ENCODE data around the gene MRPL21. TPM values are rescaled to one million over a fixed set of nuclear protein-coding genes. Genes with fewer than 3 reads are reported as not detected.
A peak's percentile ranks its signal among the peaks of the same experiment; 100 is the strongest.

Gene MRPL21
- total RNA-seq, 1 experiment from 2014 or later, result 82.3 TPM

DNA sequence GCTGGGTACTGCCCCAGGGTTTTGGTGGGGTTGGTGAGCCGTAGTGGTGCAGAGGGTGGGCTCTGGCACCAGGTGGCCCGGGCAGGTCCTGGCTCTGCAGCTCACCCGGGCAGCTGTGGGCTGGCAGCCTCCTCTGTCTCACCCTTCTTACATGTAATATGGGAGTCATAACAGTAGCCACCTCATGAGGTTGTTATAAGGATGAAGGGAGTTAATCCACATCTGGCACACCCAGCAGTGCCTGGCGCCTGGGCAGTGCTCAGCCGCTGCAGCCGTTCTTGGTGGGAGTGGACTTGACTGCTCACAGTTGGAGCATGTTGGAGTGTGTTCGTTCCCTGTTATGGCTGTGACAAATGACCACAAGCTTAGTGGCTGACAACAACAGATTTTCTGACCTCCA lies 28.7 kb upstream of the MRPL21 start (continued):
- TF ChIP-seq, protein P1, sequence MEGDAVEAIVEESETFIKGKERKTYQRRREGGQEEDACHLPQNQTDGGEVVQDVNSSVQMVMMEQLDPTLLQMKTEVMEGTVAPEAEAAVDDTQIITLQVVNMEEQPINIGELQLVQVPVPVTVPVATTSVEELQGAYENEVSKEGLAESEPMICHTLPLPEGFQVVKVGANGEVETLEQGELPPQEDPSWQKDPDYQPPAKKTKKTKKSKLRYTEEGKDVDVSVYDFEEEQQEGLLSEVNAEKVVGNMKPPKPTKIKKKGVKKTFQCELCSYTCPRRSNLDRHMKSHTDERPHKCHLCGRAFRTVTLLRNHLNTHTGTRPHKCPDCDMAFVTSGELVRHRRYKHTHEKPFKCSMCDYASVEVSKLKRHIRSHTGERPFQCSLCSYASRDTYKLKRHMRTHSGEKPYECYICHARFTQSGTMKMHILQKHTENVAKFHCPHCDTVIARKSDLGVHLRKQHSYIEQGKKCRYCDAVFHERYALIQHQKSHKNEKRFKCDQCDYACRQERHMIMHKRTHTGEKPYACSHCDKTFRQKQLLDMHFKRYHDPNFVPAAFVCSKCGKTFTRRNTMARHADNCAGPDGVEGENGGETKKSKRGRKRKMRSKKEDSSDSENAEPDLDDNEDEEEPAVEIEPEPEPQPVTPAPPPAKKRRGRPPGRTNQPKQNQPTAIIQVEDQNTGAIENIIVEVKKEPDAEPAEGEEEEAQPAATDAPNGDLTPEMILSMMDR (IDR thresholded peaks at IDR 0.05), result no peak
- TF ChIP-seq FOXK1 (CRISPR knock-in tag; IDR thresholded peaks at IDR 0.05) (no peak), ZMAT4 (CRISPR knock-in tag; IDR thresholded peaks at IDR 0.05) (no peak), ZBTB43 (CRISPR knock-in tag; IDR thresholded peaks at IDR 0.05) (no peak), ZNF138 (CRISPR knock-in tag; conservative IDR thresholded peaks at IDR 0.05) (no peak), ZNF317 (CRISPR knock-in tag; IDR thresholded peaks at IDR 0.05; ENCODE audit: borderline replicate concordance, low read depth) (no peak), NR3C1 (CRISPR knock-in tag; conservative IDR thresholded peaks at IDR 0.05; ENCODE audit: low read depth) (no peak)
- TF ChIP-seq, protein P2, sequence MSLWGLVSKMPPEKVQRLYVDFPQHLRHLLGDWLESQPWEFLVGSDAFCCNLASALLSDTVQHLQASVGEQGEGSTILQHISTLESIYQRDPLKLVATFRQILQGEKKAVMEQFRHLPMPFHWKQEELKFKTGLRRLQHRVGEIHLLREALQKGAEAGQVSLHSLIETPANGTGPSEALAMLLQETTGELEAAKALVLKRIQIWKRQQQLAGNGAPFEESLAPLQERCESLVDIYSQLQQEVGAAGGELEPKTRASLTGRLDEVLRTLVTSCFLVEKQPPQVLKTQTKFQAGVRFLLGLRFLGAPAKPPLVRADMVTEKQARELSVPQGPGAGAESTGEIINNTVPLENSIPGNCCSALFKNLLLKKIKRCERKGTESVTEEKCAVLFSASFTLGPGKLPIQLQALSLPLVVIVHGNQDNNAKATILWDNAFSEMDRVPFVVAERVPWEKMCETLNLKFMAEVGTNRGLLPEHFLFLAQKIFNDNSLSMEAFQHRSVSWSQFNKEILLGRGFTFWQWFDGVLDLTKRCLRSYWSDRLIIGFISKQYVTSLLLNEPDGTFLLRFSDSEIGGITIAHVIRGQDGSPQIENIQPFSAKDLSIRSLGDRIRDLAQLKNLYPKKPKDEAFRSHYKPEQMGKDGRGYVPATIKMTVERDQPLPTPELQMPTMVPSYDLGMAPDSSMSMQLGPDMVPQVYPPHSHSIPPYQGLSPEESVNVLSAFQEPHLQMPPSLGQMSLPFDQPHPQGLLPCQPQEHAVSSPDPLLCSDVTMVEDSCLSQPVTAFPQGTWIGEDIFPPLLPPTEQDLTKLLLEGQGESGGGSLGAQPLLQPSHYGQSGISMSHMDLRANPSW (CRISPR knock-in tag; conservative IDR thresholded peaks at IDR 0.05; ENCODE audit: low read depth), result no peak
- TF ChIP-seq, protein P3, sequence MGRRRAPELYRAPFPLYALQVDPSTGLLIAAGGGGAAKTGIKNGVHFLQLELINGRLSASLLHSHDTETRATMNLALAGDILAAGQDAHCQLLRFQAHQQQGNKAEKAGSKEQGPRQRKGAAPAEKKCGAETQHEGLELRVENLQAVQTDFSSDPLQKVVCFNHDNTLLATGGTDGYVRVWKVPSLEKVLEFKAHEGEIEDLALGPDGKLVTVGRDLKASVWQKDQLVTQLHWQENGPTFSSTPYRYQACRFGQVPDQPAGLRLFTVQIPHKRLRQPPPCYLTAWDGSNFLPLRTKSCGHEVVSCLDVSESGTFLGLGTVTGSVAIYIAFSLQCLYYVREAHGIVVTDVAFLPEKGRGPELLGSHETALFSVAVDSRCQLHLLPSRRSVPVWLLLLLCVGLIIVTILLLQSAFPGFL (CRISPR knock-in tag; IDR thresholded peaks at IDR 0.05; ENCODE audit: borderline replicate concordance), result no peak

DNA sequence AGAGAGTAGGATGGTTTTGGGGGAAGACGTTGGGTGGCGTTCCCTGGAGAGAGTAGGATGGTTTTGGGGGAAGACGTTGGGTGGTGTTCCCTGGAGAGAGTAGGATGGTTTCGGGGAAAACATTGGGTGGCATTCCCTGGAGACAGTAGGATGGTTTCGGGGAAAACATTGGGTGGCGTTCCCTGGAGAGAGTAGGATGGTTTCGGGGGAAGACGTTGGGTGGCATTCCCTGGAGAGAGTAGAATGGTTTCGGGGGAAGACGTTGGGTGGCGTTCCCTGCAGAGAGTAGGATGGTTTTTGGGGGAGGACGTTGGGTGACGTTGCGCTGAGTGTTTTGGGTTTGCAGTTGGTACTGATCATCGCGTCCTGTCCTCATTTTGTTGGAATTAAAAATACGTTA lies 28.3 kb upstream of the MRPL21 start:
- ChIA-PET POLR2A (no interaction called here), CTCF (no interaction called here)
- no peaks in the 10 kb centered on the region for H3K4me1 Mint-ChIP-seq
- H3K27me3 Mint-ChIP-seq (ENCODE audit: low read depth), result no peaks in the 10 kb centered on the region
- H3K36me3 Mint-ChIP-seq, result peaks cover 31% of the 10 kb centered on the region
- ATAC-seq, result no peak
- H3K27ac Mint-ChIP-seq, result peak overlapping the region; percentile 4
- H3K9me3 Mint-ChIP-seq, result no peaks in the 10 kb centered on the region
- no peak for DNase-seq (ENCODE audit: low spot score)
- H3K4me3 Mint-ChIP-seq, result no peak overlapping the region
- TF ChIP-seq ZNF416 (CRISPR knock-in tag; IDR thresholded peaks at IDR 0.05), result no peak
- TF ChIP-seq, protein P4, sequence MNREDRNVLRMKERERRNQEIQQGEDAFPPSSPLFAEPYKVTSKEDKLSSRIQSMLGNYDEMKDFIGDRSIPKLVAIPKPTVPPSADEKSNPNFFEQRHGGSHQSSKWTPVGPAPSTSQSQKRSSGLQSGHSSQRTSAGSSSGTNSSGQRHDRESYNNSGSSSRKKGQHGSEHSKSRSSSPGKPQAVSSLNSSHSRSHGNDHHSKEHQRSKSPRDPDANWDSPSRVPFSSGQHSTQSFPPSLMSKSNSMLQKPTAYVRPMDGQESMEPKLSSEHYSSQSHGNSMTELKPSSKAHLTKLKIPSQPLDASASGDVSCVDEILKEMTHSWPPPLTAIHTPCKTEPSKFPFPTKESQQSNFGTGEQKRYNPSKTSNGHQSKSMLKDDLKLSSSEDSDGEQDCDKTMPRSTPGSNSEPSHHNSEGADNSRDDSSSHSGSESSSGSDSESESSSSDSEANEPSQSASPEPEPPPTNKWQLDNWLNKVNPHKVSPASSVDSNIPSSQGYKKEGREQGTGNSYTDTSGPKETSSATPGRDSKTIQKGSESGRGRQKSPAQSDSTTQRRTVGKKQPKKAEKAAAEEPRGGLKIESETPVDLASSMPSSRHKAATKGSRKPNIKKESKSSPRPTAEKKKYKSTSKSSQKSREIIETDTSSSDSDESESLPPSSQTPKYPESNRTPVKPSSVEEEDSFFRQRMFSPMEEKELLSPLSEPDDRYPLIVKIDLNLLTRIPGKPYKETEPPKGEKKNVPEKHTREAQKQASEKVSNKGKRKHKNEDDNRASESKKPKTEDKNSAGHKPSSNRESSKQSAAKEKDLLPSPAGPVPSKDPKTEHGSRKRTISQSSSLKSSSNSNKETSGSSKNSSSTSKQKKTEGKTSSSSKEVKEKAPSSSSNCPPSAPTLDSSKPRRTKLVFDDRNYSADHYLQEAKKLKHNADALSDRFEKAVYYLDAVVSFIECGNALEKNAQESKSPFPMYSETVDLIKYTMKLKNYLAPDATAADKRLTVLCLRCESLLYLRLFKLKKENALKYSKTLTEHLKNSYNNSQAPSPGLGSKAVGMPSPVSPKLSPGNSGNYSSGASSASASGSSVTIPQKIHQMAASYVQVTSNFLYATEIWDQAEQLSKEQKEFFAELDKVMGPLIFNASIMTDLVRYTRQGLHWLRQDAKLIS (CRISPR knock-in tag; IDR thresholded peaks at IDR 0.05; ENCODE audit: borderline replicate concordance), result no peak
- TF ChIP-seq CBFB (CRISPR knock-in tag; IDR thresholded peaks at IDR 0.05; ENCODE audit: low read depth), result no peak
- TF ChIP-seq ZNF396 (CRISPR knock-in tag; IDR thresholded peaks at IDR 0.05; ENCODE audit: borderline replicate concordance), result no peak
- no peak for TF ChIP-seq MYBL2 (CRISPR knock-in tag; IDR thresholded peaks at IDR 0.05)
- no peak for TF ChIP-seq HMGA2 (CRISPR knock-in tag; IDR thresholded peaks at IDR 0.05)
- no peak for TF ChIP-seq ZNF671 (CRISPR knock-in tag; IDR thresholded peaks at IDR 0.05)
- TF ChIP-seq, protein P5, sequence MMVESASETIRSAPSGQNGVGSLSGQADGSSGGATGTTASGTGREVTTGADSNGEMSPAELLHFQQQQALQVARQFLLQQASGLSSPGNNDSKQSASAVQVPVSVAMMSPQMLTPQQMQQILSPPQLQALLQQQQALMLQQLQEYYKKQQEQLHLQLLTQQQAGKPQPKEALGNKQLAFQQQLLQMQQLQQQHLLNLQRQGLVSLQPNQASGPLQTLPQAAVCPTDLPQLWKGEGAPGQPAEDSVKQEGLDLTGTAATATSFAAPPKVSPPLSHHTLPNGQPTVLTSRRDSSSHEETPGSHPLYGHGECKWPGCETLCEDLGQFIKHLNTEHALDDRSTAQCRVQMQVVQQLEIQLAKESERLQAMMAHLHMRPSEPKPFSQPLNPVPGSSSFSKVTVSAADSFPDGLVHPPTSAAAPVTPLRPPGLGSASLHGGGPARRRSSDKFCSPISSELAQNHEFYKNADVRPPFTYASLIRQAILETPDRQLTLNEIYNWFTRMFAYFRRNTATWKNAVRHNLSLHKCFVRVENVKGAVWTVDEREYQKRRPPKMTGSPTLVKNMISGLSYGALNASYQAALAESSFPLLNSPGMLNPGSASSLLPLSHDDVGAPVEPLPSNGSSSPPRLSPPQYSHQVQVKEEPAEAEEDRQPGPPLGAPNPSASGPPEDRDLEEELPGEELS (CRISPR knock-in tag; IDR thresholded peaks at IDR 0.05), result no peak
- TF ChIP-seq CDX4 (CRISPR knock-in tag; IDR thresholded peaks at IDR 0.05; ENCODE audit: borderline replicate concordance), result no peak
- no peak for TF ChIP-seq MAX (CRISPR knock-in tag; IDR thresholded peaks at IDR 0.05)
- no peak for TF ChIP-seq ZNF121 (CRISPR knock-in tag; IDR thresholded peaks at IDR 0.05)
- TF ChIP-seq, protein P3 (CRISPR knock-in tag; IDR thresholded peaks at IDR 0.05; ENCODE audit: borderline replicate concordance), result no peak
